SJCRH30 (cell line): ENCODE data around the gene HSPH1. TPM values are rescaled to one million over a fixed set of nuclear protein-coding genes. Genes with fewer than 3 reads are reported as not detected.
"Not testable (repeated sequence)": the region's sequence is repeated elsewhere in the genome, so short reads cannot be mapped to it uniquely, and the experiment has no call there.

ENCODE experiments used
- DNase-seq, 2 experiments: peaks; one replicate each; pipeline ENCODE4 v3.0.0-alpha.2; 2015 to 2020
- H3K27ac ChIP-seq: fragments of 250-450 bp; sonication (Bioruptor Pico); 2 replicates; pipeline ENCODE4 v1.5.1; 2020; ENCODE audit warnings: mild to moderate bottlenecking, moderate library complexity
- H3K27me3 ChIP-seq: fragments of 250-450 bp; sonication (Bioruptor Pico); 2 replicates; pipeline ENCODE4 v1.5.1; 2020; ENCODE audit warnings: mild to moderate bottlenecking, moderate library complexity
- H3K36me3 ChIP-seq: fragments of 250-450 bp; sonication (Bioruptor Pico); 2 replicates; pipeline ENCODE4 v1.5.1; 2020; ENCODE audit warnings: mild to moderate bottlenecking, moderate library complexity
- H3K4me1 ChIP-seq: fragments of 250-450 bp; sonication (Bioruptor Pico); 2 replicates; pipeline ENCODE4 v1.5.1; 2020; ENCODE audit warnings: mild to moderate bottlenecking, moderate library complexity
- H3K4me3 ChIP-seq: fragments of 250-450 bp; sonication (Bioruptor Pico); 2 replicates; pipeline ENCODE4 v1.5.1; 2020; ENCODE audit warnings: mild to moderate bottlenecking, moderate library complexity
- H3K9me3 ChIP-seq: fragments of 250-450 bp; sonication (Bioruptor Pico); replicated peaks from 2 replicates; pipeline ENCODE4 v1.5.1; 2020; ENCODE audit warnings: mild to moderate bottlenecking, moderate library complexity
- total RNA-seq: library from RNA; depleted of rRNA; stranded (reverse); fragments of >200 nt; shearing (Covaris generic); gene quantifications from 2 replicates; pipeline ENCODE4 v1.2.3, GENCODE V29; 2014

HSPH1 gene
- total RNA-seq, 1 experiment from 2014 or later = 171 TPM

DNA sequence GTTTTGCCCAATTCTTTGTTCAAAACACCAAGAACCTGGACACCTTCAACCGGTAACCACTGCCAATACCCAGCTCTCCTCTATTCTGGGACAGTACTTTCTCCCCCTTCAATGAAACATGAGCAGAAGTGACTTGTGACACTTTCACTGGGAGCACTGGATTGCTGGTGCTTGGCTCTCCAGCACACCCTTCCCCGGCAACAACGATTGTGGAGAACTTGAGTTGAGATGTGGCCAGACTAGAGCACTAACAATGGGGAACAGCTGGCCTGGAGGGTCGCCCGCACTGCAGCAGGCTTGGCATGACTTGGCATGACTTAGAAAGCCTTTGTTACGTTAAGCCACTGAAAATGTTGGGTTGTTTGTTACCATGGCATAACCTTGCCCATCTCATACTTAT is 30.6 kb upstream of the HSPH1 start:
- Histone ChIP-seq H3K9me3 (no peaks in the 10 kb centered on the region), H3K36me3 (no peaks in the 10 kb centered on the region), H3K4me3 (no peak overlapping the region), H3K27me3 (0 out of 2 replicates have a peak, but pooled peaks cover 2% of the 10 kb centered on the region), H3K4me1 (no peaks in the 10 kb centered on the region), H3K27ac (no peak overlapping the region)
- no peak for DNase-seq

GRCh38 chr13:31191748-31192147 is 30.0 kb upstream of the HSPH1 start:
- Histone ChIP-seq H3K27me3 (0 out of 2 replicates have a peak, but pooled peaks cover 2% of the 10 kb centered on the region), H3K4me3 (no peak overlapping the region), H3K27ac (no peak overlapping the region), H3K4me1 (no peaks in the 10 kb centered on the region), H3K9me3 (no peaks in the 10 kb centered on the region), H3K36me3 (no peaks in the 10 kb centered on the region)
- no peak for DNase-seq

- no peak for DNase-seq
- Histone ChIP-seq H3K9me3 (no peaks in the 10 kb centered on the region), H3K4me3 (no peak overlapping the region), H3K4me1 (no peaks in the 10 kb centered on the region), H3K27ac (no peak overlapping the region), H3K36me3 (no peaks in the 10 kb centered on the region), H3K27me3 (0 out of 2 replicates have a peak, but pooled peaks cover 1% of the 10 kb centered on the region)
These were observed 23.4 kb upstream of the HSPH1 start for GRCh38 chr13:31184981-31185645.

DNA sequence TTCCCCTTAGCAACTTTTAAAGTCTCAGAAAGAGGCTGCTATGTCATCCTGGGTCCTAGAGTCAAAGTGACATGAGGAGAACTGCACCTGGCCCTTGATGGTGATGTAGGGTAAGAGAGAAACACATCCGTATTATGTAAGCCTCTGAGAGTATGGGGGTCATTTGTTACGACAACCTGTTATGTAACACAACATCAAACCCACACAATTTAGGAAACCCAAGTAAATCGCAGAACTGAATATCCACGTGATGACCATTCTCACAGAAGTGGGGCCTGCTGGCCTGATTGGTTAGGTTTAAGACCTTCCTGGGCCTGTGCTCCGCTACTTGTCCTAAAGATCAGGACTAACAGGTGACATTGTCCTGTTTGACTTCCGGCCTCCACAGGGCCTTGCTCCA is 22.7 kb upstream of the HSPH1 start:
- H3K36me3 ChIP-seq = no peaks in the 10 kb centered on the region
- no peak for DNase-seq
- no peaks in the 10 kb centered on the region for H3K27me3 ChIP-seq
- H3K4me3 ChIP-seq = no peak overlapping the region
- no peak overlapping the region for H3K27ac ChIP-seq
- H3K9me3 ChIP-seq = no peaks in the 10 kb centered on the region
- no peaks in the 10 kb centered on the region for H3K4me1 ChIP-seq

DNA sequence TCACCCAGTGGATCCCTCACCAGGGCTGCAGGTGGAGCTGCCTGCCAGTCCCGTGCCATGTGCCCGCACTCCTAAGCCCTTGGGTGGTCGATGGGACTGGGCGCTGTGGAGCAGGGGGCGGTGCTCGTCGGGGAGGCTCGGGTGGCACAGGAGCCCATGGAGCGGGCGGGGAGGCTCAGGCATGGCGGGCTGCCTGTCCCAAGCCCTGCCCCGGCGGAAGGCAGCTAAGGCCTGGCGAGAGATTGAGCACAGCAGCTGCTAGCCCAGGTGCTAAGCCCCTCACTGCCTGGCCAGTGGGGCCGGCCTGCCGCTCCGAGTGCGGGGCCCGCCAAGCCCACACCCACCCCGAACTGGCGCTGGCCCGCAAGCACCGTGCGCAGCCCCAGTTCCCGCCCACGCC is 21.3 kb upstream of the HSPH1 start:
- Histone ChIP-seq H3K9me3 (peaks cover under 1% of the 10 kb centered on the region; the same call in 1 of the 2 replicates), H3K4me3 (no peak overlapping the region), H3K4me1 (no peaks in the 10 kb centered on the region), H3K27me3 (no peaks in the 10 kb centered on the region), H3K36me3 (no peaks in the 10 kb centered on the region), H3K27ac (no peak overlapping the region)
- no peak for DNase-seq

- DNase-seq = no peak
- Histone ChIP-seq H3K27ac (no peak overlapping the region), H3K9me3 (peaks cover 4% of the 10 kb centered on the region; the same call in 1 of the 2 replicates), H3K4me3 (no peak overlapping the region), H3K4me1 (no peaks in the 10 kb centered on the region), H3K36me3 (no peaks in the 10 kb centered on the region), H3K27me3 (no peaks in the 10 kb centered on the region)
These were observed 18.1 kb upstream of the HSPH1 start for GRCh38 chr13:31179754-31180153.

GRCh38 chr13:31179241-31179640 is 17.5 kb upstream of the HSPH1 start:
- no peak for DNase-seq
- Histone ChIP-seq H3K9me3 (peaks cover 4% of the 10 kb centered on the region; the same call in 1 of the 2 replicates), H3K4me3 (no peak overlapping the region), H3K4me1 (no peaks in the 10 kb centered on the region), H3K27ac (no peak overlapping the region), H3K27me3 (no peaks in the 10 kb centered on the region), H3K36me3 (no peaks in the 10 kb centered on the region)

GRCh38 chr13:31177813-31178495 is 16.2 kb upstream of the HSPH1 start:
- not testable (repeated sequence) for H3K4me1 ChIP-seq, H3K27ac ChIP-seq, DNase-seq, H3K9me3 ChIP-seq, H3K4me3 ChIP-seq, H3K36me3 ChIP-seq, H3K27me3 ChIP-seq

DNA sequence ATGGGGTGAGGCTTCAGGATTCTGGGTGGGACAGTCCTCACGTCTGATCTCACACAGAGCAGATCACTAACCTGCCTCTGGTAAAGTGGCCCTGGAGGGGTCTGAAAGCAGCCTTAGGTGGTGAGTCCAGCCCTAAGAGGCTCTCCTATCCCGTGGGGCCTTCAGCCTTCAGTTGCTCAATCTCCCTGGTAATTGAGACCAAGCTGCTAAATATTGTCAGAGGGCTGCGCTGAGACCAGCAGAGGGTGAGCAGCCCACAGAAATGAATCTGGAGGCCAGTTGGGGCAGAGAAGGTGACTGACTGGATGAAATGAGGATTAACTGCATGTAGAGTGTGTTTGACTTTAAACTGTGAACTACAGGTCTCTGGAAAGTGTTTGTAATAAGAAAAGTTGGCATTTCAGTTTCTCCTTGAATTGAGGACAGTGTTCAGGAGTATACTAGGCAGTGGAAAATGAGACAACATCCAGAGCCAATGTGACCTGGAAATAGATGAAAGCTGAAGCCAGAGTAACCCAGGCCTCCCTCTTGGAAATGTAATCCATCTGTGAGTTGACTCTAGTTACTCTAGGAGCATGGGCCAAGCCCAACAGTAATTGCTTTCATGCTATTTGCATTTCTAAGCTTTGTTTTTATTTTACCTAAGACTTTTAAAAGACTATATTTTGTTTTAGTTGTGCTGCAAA is 14.3 kb upstream of the HSPH1 start:
- peaks cover 10% of the 10 kb centered on the region; the same call in 1 of the 2 replicates for H3K4me1 ChIP-seq
- no peaks in the 10 kb centered on the region for H3K36me3 ChIP-seq
- peaks cover 4% of the 10 kb centered on the region; the same call in 1 of the 2 replicates for H3K9me3 ChIP-seq
- H3K4me3 ChIP-seq = no peak overlapping the region
- DNase-seq = no peak
- H3K27ac ChIP-seq = no peak overlapping the region
- H3K27me3 ChIP-seq = no peaks in the 10 kb centered on the region

- peak in 1 of 2 experiments; percentile 42 for DNase-seq
These were observed 12.3 kb upstream of the HSPH1 start for GRCh38 chr13:31174018-31174417.

DNA sequence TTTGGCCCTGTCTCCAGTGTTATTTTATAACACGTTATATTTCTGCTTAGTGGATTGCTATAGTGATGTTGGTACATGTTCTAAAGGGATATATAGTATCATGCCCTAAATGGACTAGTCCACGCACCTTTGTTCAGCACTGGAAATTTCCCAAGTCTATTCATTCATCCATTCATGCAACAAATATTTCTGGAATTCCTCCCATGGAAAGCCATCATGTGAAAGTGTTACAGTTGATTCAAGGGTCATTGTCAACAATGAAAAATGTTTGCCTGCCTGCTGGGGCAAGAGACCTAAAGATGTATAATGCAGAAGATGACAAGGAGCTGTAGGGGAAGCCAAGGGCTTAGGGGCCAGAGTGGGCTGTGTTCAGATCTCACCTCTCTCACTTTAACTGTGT is 10.8 kb upstream of the HSPH1 start:
- H3K27me3 ChIP-seq = no peaks in the 10 kb centered on the region
- no peak for DNase-seq
- H3K4me1 ChIP-seq = peaks cover 17% of the 10 kb centered on the region; the same call in 1 of the 2 replicates
- no peaks in the 10 kb centered on the region for H3K36me3 ChIP-seq
- H3K27ac ChIP-seq = no peak overlapping the region
- no peaks in the 10 kb centered on the region for H3K9me3 ChIP-seq
- H3K4me3 ChIP-seq = no peak overlapping the region

More at GRCh38 chr13:31174018-31174417, 12.3 kb upstream of the HSPH1 start:
- peaks cover 4% of the 10 kb centered on the region; the same call in 1 of the 2 replicates for H3K9me3 ChIP-seq
- no peak overlapping the region for H3K27ac ChIP-seq
- no peaks in the 10 kb centered on the region for H3K36me3 ChIP-seq
- no peaks in the 10 kb centered on the region for H3K27me3 ChIP-seq
- peaks cover 10% of the 10 kb centered on the region; the same call in 1 of the 2 replicates for H3K4me1 ChIP-seq
- H3K4me3 ChIP-seq = no peak overlapping the region

GRCh38 chr13:31172001-31172400 is 10.3 kb upstream of the HSPH1 start:
- Histone ChIP-seq H3K27me3 (no peaks in the 10 kb centered on the region), H3K4me3 (no peak overlapping the region), H3K9me3 (no peaks in the 10 kb centered on the region), H3K27ac (no peak overlapping the region), H3K36me3 (no peaks in the 10 kb centered on the region), H3K4me1 (peaks cover 17% of the 10 kb centered on the region; the same call in 1 of the 2 replicates)
- no peak for DNase-seq

DNA sequence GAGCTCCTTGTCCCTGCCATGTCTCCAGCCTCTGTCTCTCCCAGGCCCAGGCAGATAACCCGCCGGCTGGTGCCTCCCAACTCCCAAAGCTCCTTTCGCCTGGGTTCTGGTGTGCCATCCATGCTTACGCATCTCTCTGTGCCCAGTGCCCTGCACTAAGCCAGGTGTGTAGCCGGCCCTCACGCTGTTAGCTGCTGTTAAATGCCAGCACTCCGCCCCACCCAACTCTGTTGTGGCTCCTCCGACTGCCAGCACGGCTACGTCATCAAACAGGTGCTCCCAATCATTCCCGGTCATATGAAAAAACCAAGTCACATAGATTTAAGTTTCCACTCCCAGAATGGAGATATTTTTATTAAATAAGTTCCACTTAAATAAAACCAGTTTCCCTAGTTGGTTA is 7.0 kb upstream of the HSPH1 start:
- H3K36me3 ChIP-seq = no peaks in the 10 kb centered on the region
- no peaks in the 10 kb centered on the region for H3K9me3 ChIP-seq
- H3K27ac ChIP-seq = no peak overlapping the region
- no peaks in the 10 kb centered on the region for H3K27me3 ChIP-seq
- H3K4me1 ChIP-seq = peaks cover 17% of the 10 kb centered on the region; the same call in 1 of the 2 replicates
- peak; percentile 36 to 39 for DNase-seq
- H3K4me3 ChIP-seq = no peak overlapping the region

DNA sequence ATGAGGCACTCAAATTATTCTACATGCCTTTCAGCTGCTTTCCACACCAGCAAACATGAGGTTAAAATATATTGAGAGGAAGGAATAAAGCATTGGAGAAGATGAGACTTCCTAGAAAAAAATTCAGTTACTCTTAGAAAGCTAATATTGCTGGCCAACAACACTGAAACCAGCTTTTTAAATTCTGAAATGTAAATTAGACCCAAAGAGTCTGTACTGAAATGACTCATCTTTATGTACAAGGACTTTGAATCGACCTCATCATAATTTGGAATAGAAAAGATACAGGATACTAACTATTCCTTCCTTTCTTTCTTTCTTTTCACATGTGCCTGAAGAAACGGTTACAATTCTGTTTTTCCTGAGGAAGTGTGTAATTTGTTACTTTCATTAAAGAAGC is 6.5 kb upstream of the HSPH1 start:
- no peak overlapping the region for H3K27ac ChIP-seq
- H3K9me3 ChIP-seq = no peaks in the 10 kb centered on the region
- no peaks in the 10 kb centered on the region for H3K36me3 ChIP-seq
- H3K4me3 ChIP-seq = no peak overlapping the region
- no peaks in the 10 kb centered on the region for H3K27me3 ChIP-seq
- no peak for DNase-seq
- H3K4me1 ChIP-seq = peaks cover 15% of the 10 kb centered on the region

DNA sequence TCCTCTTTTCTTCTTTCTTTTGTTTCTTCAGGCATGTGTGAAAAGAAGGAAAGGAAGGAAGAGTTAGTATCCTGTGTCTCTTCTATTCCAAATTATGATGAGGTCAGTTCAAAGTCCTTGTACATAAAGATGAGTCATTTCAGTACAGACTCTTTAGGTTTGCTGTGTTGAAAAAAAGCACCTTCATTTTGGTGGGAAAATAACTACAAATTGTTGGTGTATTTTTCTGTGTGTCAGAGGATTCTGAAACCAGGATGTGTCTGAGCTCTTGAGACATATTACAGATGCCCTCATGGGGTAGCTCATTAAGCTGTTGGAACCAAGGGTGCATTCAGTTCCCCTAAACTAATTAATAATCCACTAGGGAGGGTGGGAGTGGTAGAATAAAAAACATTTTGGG is 5.8 kb upstream of the HSPH1 start:
- H3K27ac ChIP-seq = no peak overlapping the region
- DNase-seq = no peak
- no peak overlapping the region for H3K4me3 ChIP-seq
- H3K4me1 ChIP-seq = peaks cover 17% of the 10 kb centered on the region
- H3K9me3 ChIP-seq = no peaks in the 10 kb centered on the region
- no peaks in the 10 kb centered on the region for H3K27me3 ChIP-seq
- no peaks in the 10 kb centered on the region for H3K36me3 ChIP-seq
